ENCODE data around the gene PTK6.
A peak's percentile ranks its signal among the peaks of the same experiment; 100 is the strongest.
"Not testable (repeated sequence)": the region's sequence is repeated elsewhere in the genome, so short reads cannot be mapped to it uniquely, and the experiment has no call there.

The PTK6 gene

GRCh38 chr20:63536997-63537524, at the start of gene PTK6:
Gene PTK6 (minus strand): TSS chr20:63537376. CDS start chr20:63537314, 62 bp downstream.
- DNase-seq = peak; percentile 73

- no peak for DNase-seq
These were observed 49.6 kb upstream of the PTK6 start for GRCh38 chr20:63586797-63587196.

GRCh38 chr20:63585616-63586565, 48.7 kb upstream of the PTK6 start:
- DNase-seq = no peak

- no peak for DNase-seq
These were observed 45.3 kb upstream of the PTK6 start for GRCh38 chr20:63582382-63583063.

GRCh38 chr20:63580796-63581461, 43.8 kb upstream of the PTK6 start:
- DNase-seq = peak; percentile 79

GRCh38 chr20:63579017-63579694, 42.0 kb upstream of the PTK6 start:
- DNase-seq = no peak

GRCh38 chr20:63578224-63579016, 41.2 kb upstream of the PTK6 start:
- no peak for DNase-seq

- DNase-seq = no peak
These were observed 40.2 kb upstream of the PTK6 start for GRCh38 chr20:63577317-63577894.

- no peak for DNase-seq
These were observed 39.1 kb upstream of the PTK6 start for GRCh38 chr20:63576311-63576710.

- no peak for DNase-seq
These were observed 37.9 kb upstream of the PTK6 start for GRCh38 chr20:63574829-63575743.

- DNase-seq = peak; percentile 82
These were observed 37.1 kb upstream of the PTK6 start, which contains the start of gene HELZ2 for GRCh38 chr20:63574156-63574828. Gene HELZ2 (minus strand): TSS chr20:63574239. CDS start chr20:63572385, 1,854 bp downstream.

GRCh38 chr20:63573647-63574131, 36.5 kb upstream of the PTK6 start:
- no peak for DNase-seq

- no peak for DNase-seq
These were observed 35.8 kb upstream of the PTK6 start for GRCh38 chr20:63572788-63573646.

GRCh38 chr20:63572071-63572787, 35.1 kb upstream of the PTK6 start:
- no peak for DNase-seq

- not testable (repeated sequence) for DNase-seq
These were observed 33.9 kb upstream of the PTK6 start for GRCh38 chr20:63571087-63571478.

GRCh38 chr20:63570281-63571086, 33.3 kb upstream of the PTK6 start:
- DNase-seq = no peak

All from RPMI8226 (cell line).